Right renal cortex interstitium (tissue), 3 donors: ENCODE results near the gene ARHGAP1. TPM values are rescaled to one million over a fixed set of nuclear protein-coding genes. Genes with fewer than 3 reads are reported as not detected.

Source experiments
- DNase-seq, 3 donors: peaks; one replicate each; pipeline ENCODE4 v3.0.0-alpha.2; 2013; ENCODE audit warnings: low read depth in 3 of 3, low spot score in 2 of 3
- polyA plus RNA-seq, 3 donors: library from polyadenylated mRNA; unstranded; fragments of 120-200 nt; gene quantifications; one replicate each; pipeline ENCODE4 v1.2.1, GENCODE V29; 2013; ENCODE audit not compliant: insufficient read length in 3 of 3

Gene ARHGAP1
- polyA plus RNA-seq, 3 donors: 45.1 to 49.5 (median 46.0) TPM

DNA sequence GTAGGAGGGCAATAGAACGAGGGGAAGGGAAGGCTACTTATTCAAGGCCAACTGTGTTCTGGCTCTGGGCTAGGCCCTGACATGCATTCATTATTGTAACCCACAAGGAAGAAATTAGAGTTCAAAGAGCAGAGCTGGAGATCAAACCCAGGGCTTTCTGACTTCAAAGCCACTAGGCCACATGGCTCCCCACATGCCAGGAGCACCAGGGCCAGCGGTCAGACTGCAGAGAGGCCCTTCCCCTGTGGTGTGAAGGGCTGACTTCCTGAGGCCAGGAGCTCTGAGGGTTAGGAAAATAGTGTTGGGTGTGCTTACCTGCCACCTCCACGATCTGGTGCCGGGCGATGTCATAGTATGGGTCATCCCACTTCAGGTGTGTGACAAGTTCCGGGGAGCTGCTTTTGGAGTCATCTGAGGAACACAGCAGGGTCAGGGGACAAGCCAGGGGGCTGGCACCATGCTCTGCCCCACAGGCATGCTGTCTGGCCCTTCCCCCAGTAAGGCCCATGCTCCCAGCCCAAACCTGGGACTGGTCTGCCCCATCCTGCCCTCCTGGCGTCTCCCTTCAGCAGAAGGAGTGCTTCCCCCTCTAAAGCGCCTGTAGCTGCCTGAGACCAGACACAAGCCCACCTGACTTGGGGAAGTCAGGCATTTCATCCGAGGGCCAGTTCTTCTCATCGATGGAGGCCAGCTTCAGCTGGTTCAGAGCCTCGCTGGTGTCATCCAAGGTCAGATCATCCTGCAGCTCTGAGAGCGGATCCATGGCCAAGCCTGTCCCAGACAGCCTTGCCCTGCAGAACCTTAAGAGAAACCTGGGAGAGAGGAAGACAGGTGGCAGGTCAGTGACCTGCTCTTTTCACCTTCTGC is 4.8 kb downstream of the ARHGAP1 start:
- DNase-seq: no peak

GRCh38 chr11:46694607-46695006 is 5.8 kb downstream of the ARHGAP1 start:
- DNase-seq: no peak

- no peak for DNase-seq
Observed at GRCh38 chr11:46694072-46694471, 6.3 kb downstream of the ARHGAP1 start.

GRCh38 chr11:46693597-46694012 is 6.8 kb downstream of the ARHGAP1 start:
- DNase-seq: no peak

DNA sequence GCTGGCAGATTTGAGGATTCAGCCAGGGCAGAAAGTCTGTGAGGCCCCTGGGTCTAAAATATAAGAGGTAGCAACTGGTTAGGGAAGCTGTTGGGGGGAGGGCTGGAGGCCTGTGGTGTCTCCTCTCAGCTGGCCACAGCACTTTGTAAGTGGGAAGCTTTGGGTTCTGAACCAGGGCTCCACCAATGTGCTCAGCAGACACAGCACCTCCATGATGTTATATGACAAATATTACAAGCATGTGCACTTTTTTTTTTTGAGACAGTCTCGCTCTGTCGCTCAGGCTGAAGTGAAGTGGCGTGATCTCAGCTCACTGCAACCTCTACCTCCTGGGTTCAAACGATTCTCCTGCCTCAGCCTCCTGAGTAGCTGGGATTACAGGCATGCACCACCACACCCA is 8.0 kb downstream of the ARHGAP1 start:
- DNase-seq: no peak

- no peak for DNase-seq
Observed at GRCh38 chr11:46690702-46691101, 9.7 kb downstream of the ARHGAP1 start.

- no peak for DNase-seq
Observed at GRCh38 chr11:46686886-46687795, 13.3 kb downstream of the ARHGAP1 start.

DNA sequence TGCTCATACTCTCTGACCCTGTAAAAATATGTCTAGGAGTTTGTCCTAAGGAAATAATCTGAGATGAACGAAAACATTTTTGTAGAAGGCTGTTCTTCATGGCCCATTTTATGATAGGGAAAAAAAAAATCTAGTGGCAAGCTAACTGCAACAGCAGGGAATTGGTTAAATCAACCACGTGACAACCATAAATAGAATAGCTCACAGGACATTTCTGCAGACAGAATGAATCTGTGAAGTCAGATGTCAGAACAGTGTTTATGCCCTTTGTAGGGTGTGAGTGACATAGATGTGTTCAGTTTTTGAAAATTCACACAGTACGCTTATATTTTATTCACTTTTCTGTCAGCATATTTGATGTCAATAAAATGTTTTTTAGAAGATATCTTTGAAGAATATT is 16.1 kb downstream of the ARHGAP1 start:
- DNase-seq: no peak

- DNase-seq: no peak
Observed at GRCh38 chr11:46682773-46683752, 17.4 kb downstream of the ARHGAP1 start.

DNA sequence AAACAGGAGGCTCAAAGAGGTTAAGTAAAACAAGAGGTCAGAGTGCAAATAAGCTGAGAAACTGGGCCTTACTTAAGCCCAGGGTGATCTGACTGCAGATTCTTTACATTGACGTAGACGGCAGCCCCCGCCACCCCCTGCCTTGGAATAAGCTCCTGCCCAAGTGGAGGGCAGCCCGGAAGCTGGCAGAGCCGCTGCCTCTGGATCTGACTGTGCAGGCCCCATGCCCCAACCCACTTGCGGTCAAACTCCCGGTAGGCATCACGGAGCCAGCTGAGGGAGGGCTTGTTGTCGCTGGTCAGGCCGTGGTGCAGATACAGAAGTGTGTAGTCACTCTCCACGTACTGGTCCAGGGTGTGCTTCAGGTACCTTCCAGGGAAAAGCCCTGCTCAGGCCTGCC is 18.6 kb downstream of the ARHGAP1 start:
- DNase-seq: no peak

DNA sequence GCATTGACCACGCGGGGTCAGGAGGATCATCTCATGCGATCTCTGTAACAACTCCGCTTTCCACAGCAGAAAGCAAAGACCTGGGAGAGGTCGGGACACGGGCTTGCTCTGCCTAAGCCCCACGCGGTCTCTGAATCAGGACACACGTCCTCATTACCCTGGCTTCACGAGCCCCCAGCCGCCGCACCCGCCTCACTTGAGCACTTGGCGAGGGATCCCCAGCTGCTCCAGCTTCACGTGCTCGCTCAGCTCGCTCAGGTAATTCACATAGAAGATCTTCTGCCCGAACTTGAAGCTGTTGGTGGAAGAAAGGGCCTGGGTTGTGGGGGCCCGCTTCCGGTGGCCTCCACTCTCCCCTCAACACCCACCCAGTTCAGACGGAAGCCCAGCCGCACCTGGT is 19.6 kb downstream of the ARHGAP1 start:
- no peak for DNase-seq

- no peak for DNase-seq
Observed at GRCh38 chr11:46680164-46680760, 20.2 kb downstream of the ARHGAP1 start.

DNA sequence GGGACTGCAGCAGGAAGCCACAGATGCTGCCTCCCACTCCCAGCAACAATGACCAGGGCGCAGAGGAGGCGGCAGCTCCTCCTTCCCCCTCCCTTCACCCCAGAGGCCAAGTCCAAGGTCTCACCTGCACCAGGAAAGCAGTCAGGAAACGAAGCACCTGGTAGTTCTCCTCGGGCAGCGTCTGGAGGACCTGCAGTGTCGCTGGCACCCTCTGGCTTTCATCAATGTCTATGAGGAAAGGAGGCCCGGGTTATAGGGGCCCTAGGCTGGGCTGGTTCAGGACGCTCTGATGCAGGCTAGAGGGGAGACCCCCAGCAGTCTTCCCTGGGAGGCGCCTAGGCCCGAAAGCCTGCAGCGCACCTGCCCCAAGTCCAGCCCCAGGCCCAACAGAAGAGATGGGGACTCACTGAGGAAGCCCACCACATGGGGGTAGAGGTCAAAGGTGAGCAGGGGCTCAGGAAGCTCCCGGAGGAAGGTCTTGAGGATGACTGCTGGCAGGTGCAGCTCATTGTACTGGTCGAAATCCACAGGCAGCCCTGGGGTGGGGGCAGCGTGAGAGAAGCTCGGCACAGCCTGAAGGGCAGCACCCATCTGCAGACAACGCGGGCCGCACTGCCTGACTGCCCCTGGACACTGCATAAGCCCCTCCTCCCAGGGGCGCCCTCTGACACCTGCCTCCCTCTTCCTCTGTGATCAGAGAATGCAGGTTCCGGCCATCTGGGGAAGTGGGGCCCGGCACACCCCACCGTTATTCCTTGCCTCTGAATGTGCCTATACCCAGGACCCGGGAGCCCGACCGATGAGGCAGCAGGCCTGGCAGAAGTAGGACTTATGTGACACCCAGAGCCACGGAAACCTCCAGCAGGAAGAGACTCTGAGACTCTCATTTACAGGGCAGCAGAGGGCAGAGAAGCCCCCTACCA is 20.9 kb downstream of the ARHGAP1 start:
- no peak for DNase-seq

DNA sequence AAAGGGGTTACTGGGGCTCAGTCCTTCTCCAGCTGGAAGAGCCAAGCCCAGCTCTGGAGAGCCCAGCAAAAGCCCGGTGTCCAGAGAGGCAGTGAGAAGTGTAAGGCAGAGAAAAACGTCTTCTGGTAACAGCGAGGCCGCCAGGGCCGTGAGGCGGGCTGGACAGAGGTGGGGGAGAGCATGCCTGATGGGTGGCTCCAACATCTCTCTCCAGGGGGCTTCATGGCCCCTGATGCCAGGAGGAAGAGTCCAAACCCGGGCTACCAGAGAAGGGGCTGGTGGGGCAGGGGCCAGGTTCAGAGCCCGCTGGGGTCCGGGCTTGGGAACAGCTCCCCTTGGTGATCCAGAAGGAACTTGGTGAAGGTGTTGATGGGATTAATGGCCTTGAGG is 21.7 kb downstream of the ARHGAP1 start:
- no peak for DNase-seq

- DNase-seq: no peak
Observed at GRCh38 chr11:46677991-46678740, 22.3 kb downstream of the ARHGAP1 start.

GRCh38 chr11:46677169-46677568 is 23.2 kb downstream of the ARHGAP1 start:
- no peak for DNase-seq

DNA sequence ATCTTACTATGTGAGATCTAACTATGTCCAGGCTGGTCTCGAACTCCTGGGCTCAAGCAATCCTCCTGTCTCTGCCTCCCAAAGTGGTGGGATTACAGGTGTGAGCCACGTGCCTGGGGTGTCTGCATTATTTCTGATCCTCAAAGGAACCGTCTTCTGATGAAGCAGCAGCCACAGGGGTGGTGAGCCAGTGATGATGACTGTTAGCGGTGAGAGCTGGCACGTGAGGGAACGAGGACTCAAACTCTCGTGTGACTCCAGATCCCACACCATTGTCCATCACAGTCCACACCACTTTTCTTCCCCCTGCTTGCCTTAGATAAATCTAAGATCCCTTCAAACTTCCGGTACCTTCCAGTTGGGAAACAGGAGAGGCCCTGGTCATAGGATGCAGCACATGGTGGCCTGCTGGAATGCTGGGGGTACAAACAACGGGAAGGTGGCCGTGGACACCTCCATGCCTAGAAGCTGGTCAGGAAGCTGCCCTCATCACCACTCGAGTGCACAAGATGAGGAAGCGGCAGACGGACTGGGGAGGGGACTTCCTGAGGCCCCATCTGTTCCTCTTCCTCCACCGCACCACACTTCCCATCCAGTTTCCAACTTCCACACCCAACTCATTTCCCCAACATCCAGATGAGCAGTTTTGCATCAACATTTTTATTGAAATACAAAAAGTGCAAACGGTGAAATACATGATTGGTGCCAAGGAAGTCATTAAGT is 23.8 kb downstream of the ARHGAP1 start:
- no peak for DNase-seq

DNA sequence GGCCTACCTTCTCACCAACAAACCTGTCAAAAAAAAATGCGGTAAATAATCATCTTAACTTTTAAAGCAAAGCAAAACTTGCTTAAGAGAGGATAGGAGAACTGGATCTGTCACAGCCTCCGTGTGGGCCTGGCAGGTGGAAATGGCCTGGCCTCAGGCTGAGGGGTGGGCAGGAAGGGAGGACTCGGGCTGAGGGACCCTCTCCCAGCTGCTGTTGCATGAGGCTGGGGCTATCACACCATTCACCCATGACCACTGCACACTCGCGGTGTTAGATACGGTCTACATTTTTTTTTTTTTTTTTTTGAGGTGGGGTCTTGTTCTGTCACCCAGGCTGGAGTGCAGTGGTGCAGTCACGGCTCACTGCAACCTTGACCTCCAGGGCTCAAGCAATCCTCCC is 24.5 kb downstream of the ARHGAP1 start:
- no peak for DNase-seq
